ENCODE measurements around the gene CASTOR1.

Gene CASTOR1

DNA sequence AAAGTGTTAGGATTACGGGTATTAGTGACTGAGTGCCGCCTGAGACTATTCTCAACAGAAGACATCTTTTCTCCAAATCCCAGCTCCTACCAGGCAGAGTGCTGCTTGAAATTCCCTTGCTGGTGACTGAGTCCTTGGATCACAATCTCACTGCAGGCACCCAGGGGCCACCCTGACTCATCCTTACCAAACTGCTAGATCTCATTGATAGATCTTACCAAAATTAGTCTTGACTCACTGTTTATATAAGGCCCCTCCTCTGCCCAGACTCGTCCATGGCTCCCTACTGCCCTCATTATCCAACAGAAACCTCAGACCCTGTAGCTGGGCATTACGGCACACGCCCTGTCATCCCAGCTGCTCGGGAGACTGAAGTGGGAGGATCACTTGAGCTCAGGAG lies 22.7 kb upstream of the CASTOR1 start:
- in situ Hi-C loops (cut with HindIII; ENCODE audit: low sequenced_read_pairs) = no loop called here

DNA sequence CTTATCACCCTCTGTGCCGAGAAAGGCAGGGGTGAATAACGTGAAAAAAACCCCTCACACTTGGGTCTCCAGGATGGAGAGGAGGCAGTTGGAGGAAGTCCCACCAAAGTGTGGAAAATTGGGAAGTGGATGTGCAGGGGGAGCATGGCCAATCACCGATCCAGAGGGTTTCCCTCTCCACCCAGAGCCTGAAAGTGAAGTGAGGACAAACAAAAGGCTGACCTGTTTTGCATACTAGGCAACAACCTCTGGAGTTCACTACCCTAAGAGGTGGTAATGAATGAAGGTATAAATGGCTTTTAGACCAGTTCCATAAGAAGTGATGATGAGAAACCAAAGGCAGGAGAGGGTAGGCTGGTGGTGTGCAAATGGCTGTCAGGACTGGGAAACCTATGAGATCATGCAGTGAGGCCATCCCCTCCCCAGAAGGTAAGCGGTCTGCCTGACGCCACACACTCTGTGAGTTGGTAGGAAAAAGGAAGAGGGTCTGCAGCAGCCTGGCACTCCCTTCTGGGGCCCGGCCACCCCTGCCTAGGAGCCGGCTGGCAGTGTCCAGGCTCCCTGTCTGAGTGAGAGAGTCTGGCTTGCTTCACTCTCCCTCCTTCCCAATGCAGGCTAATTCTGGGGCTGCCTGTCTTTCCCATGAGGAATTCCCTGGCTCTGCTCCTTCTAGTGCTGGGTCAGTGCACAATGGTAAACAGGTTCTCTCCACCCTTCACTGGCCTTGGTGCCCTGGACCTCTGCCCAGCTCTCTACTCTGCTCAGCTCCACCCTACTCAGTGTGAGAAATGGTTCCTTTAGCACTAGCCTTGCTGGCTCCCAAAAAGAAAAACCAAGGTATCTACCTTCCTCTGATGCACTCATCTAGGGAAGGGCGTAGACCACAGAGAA lies 21.8 kb upstream of the CASTOR1 start:
- no peak overlapping the region for H3K4me3 ChIP-seq (ENCODE audit: low read depth, low read length)
- DNase-seq (ENCODE audit: low read depth) = peak; percentile 50
- in situ Hi-C loops (cut with HindIII; ENCODE audit: low sequenced_read_pairs) = no loop called here
- TF ChIP-seq, protein P1, sequence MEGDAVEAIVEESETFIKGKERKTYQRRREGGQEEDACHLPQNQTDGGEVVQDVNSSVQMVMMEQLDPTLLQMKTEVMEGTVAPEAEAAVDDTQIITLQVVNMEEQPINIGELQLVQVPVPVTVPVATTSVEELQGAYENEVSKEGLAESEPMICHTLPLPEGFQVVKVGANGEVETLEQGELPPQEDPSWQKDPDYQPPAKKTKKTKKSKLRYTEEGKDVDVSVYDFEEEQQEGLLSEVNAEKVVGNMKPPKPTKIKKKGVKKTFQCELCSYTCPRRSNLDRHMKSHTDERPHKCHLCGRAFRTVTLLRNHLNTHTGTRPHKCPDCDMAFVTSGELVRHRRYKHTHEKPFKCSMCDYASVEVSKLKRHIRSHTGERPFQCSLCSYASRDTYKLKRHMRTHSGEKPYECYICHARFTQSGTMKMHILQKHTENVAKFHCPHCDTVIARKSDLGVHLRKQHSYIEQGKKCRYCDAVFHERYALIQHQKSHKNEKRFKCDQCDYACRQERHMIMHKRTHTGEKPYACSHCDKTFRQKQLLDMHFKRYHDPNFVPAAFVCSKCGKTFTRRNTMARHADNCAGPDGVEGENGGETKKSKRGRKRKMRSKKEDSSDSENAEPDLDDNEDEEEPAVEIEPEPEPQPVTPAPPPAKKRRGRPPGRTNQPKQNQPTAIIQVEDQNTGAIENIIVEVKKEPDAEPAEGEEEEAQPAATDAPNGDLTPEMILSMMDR (IDR thresholded peaks at IDR 0.05; ENCODE audit: low read depth, low read length, missing control alignments) = no peak

More for the DNA sequence above, 22.7 kb upstream of the CASTOR1 start:
- no peak overlapping the region for H3K4me3 ChIP-seq (ENCODE audit: low read depth, low read length)
- DNase-seq (ENCODE audit: low read depth) = no peak
- TF ChIP-seq, protein P1 (IDR thresholded peaks at IDR 0.05; ENCODE audit: low read depth, low read length, missing control alignments) = no peak

DNA sequence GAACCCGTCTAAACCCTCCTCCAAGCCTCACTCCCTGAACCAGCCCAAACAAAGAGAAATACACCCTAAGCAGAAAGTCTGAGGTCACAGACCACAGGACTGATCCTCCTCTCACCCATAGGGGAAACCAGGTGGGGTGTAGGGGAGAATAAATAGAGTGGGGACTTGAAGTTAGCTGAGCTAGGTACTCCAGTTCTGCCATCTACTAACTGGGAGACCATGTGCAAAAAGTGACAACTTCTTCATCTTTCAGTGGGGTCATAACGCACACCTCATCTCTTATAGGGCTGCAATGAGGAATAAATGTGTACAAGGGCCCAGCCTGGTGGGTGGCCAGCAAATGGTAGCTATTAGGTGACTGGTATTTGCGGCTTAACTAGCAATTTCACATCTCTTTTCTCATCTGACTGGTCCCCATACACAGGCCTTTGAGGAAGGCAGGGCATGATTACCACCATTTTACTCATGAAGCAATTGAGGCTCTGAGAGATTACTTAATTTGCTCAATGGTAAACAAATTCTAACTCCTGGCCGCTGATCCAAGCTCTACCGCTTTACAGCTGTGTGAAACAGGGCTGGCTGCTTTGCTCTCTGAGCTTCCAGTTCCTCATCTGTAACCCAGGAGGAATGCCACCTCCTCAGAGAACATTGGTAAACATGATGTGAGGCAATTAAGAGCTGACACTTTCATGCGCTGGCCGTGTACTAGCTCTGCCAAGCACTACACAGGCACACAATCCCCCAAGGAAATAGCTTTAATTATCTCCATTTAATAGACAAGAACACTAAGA lies 20.8 kb upstream of the CASTOR1 start:
- TF ChIP-seq, protein P1 (IDR thresholded peaks at IDR 0.05; ENCODE audit: low read depth, low read length, missing control alignments) = no peak
- H3K4me3 ChIP-seq (ENCODE audit: low read depth, low read length) = no peak overlapping the region
- DNase-seq (ENCODE audit: low read depth) = no peak

DNA sequence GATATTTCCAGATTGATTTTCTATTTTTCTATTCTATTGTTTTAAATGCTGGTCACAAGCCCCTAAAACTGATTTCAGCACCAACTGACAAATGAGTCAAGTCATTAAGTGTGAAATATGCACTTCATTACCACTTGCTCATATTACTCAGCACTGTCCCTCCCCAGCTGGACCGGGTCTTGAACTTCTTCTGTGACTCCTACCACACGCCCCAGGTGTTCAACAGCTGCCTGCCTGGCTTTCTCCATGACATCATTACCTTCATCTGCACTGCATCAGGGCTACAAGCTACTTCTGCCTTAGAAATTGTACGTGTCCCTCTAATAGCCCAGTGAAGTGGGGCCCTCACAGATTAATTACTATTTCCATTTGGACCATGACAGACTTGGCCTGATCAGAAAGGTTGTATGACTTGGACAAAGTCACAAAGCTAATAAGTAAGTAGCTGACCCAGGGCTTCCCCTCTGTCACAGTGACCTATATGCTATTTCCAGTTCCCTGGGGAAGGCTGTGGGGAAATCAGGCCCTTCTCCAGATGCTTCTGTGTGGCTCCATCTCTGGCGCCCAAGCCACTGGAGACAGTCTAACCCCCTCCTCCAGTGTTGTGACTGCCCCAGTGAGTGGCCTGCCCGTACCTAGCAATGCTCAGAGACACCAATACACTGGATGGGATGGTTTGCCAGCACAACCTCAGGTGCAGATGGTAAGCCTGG lies 19.4 kb upstream of the CASTOR1 start:
- no peak overlapping the region for H3K4me3 ChIP-seq (ENCODE audit: low read depth, low read length)
- TF ChIP-seq, protein P1 (IDR thresholded peaks at IDR 0.05; ENCODE audit: low read depth, low read length, missing control alignments) = no peak
- no peak for DNase-seq (ENCODE audit: low read depth)
- in situ Hi-C loops (cut with HindIII; ENCODE audit: low sequenced_read_pairs) = no loop called here

More for the DNA sequence above, 20.8 kb upstream of the CASTOR1 start:
- in situ Hi-C loops (cut with HindIII; ENCODE audit: low sequenced_read_pairs) = no loop called here

DNA sequence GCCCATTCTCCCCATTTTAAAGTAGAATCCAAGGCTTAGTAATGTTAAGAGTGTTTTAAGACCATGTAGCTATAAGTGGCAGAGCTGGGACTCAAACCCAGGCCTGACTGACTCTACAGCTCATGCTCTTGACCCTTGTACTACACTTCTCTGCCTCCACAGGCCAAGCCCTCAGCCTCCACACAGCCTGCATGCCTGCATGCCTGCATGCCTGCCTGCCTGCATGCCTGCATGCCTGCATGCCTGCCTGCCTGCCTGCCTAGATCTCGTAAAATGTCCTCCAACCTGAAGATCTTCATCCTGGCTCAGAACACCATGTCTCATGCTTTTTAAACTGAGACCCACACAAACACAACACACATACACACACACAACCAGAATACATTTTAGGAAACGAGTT lies 18.8 kb upstream of the CASTOR1 start:
- in situ Hi-C loops (cut with HindIII; ENCODE audit: low sequenced_read_pairs) = no loop called here
- H3K4me3 ChIP-seq (ENCODE audit: low read depth, low read length) = no peak overlapping the region
- no peak for DNase-seq (ENCODE audit: low read depth)
- TF ChIP-seq, protein P1 (IDR thresholded peaks at IDR 0.05; ENCODE audit: low read depth, low read length, missing control alignments) = no peak

DNA sequence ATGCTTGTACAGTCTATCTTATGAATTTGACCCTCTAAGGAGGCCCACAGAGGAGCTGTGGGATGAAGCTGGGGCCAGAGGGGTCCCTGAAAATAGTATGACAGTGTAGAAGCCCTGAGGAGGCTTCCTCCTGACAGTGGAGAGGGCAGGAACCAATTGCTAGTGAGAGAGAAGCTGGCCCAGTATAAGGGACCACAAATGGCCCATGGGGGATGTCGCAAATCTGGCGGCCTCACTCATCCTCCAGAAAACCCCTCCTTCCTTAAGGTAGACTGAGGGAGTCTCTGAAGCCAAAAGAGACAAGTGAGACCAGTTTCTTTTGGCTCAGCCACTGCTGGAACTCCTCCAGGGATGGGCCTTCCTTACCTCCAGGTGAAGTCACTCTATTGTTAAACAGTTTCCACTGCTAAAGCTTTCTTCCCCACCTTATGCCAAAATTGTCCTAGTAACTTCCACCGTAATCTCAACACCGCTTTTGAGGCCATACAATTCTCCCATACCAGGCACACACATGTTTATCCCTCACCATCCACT lies 17.8 kb upstream of the CASTOR1 start:
- H3K4me3 ChIP-seq (ENCODE audit: low read depth, low read length) = no peak overlapping the region
- in situ Hi-C loops (cut with HindIII; ENCODE audit: low sequenced_read_pairs) = no loop called here
- DNase-seq (ENCODE audit: low read depth) = no peak
- TF ChIP-seq, protein P1 (IDR thresholded peaks at IDR 0.05; ENCODE audit: low read depth, low read length, missing control alignments) = no peak

Data from astrocyte of the cerebellum (primary cell).